ENCODE results near the gene DDC.
"Not testable (repeated sequence)": the region's sequence is repeated elsewhere in the genome, so short reads cannot be mapped to it uniquely, and the experiment has no call there.

DDC gene

DNA sequence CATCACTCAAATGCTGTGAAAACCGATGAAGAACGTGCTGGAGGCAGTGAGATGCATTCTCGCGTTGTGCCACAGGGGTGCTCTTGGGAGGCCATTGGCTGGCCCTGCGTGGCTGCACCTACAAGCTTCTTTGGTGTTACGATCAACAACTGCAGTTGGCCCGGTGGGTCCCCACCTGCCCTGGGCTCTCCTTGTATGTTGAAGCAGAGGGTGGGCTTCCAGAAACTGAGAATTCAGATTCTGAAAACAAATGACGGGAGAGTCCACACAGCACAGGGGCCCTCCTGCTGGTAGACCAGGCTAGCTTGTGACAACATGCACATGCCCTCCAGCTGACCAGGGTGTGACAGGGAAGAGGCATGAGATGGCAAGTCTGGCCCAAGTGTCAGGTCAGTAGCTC lies 23.7 kb upstream of the DDC start:
- no peak for DNase-seq (ENCODE audit: low read depth in 2 of 2)

DNA sequence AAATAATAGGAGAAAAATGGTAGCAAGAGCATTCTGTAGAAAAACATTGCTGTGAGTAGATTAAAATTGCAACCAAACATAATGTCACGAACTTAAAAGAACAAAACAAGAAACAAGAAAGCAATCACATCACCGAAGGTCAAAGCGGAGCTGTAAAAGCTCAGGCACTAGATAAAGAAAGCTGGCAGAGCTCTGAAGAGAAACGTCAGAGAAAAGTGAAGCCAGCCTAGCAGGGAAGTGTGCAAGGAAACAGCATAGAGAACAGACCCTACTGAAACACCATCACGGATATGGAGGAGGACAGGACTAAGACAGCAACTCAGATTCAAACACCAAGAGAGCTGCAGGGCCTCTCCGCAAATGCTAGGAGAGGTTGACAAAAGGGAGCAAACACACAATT lies 22.5 kb upstream of the DDC start:
- DNase-seq (ENCODE audit: low read depth in 2 of 2) = no peak

DNA sequence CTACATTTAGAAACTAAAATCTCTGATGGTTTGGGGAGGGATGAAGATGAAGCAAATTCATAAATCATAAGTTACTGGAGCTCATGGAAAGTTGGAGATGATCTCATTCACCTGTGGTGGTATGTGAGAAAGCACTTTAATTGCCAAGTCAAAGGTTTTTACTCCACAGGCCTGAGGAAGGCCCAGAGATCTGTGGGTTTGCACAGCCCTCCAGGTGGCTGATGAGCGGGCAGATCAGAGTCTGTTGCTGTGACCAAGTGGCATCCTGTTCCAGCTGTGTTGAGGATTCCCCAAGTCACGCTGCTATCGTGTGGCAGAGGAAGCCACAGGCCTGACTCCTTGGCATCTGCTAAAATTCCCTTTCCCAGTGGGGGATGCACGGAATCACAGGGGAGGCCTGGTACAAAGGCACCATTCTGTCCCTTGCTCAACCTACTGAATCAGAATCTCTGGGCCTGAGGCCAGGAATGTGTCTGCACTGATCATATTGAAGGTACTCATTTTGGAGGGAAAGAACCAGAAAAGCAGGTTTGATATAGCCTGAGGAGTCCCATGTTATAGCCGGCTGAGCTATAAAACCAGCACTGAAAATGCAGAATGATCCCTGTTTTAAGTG lies 19.7 kb upstream of the DDC start:
- DNase-seq (ENCODE audit: low read depth in 2 of 2) = no peak

DNA sequence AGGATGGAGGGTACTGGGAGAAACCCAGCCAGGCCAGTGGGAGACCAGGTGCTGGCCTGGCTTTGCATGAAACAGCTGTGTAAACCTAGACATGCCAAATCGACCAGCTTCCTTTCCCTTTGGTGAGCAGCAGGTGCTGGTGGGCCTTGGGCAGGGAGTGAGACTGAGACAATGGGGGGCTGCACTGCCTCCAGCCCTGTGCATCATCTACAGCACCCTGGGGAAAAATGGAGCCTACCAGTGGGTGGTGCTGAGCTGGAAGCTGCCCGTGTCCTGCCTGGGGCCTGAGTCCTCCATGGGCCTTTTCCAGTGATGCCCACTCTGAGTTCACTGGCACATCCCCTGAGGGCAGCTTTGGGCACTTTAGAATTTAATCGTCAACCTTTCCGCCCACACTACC lies 19.2 kb upstream of the DDC start:
- no peak for DNase-seq (ENCODE audit: low read depth in 2 of 2)

DNA sequence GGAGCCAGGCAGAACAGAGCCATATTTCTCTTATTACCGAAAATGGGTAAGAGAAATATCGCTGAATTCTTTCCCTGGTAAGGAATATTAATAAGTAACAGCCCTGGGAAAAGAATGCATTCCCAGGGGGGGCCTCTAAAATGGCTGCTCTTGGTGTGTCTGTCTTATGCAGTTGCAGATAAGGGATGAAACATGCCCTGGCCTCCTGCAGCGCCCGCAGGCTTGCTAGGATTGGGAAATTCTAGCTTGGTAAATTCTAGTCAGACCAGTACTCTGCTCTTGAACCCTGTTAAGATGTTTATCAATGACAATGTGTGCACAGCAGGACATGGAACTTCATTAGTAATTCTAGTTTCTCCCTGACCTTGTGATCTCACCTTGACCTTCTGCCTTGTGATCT lies 18.1 kb upstream of the DDC start:
- DNase-seq (ENCODE audit: low read depth in 2 of 2) = not testable (repeated sequence)

DNA sequence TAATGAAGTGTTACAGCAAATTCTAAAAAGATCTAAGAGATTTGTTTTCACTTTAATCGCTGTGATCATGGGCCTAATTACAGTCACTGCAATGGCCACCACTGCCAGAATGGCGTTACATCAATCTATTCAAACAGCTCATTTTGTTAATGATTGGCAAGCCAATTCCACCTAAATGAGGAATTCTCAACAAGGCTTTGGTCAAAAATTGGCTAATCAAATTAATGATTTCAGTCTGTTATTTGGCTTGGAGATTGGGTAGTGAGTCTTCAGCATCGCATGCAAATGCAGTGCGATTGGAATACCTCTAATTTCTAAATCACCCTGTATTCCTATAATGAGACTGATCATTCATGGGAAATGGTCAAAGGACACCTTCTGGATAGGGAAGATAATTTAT lies 17.1 kb upstream of the DDC start:
- DNase-seq (ENCODE audit: low read depth in 2 of 2) = not testable (repeated sequence)

DNA sequence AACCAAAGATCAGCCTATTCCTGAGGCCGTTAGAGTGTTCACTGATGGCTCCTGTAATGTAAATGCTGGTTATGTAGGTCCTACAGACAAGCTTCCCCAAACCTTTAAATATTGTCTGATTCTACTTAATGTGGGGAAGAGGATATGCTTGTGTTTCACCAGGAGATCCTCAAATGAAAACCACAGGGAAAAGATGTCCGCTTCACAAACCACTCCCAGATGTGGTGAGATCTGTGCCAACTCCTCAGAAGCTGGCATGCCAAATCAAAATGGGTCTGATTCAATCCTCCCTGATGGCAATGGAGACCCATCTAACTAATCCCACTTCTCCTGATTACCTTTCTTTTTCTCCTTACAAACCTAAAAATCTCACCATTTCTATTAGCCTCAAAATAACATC lies 15.5 kb upstream of the DDC start:
- not testable (repeated sequence) for DNase-seq (ENCODE audit: low read depth in 2 of 2)

DNA sequence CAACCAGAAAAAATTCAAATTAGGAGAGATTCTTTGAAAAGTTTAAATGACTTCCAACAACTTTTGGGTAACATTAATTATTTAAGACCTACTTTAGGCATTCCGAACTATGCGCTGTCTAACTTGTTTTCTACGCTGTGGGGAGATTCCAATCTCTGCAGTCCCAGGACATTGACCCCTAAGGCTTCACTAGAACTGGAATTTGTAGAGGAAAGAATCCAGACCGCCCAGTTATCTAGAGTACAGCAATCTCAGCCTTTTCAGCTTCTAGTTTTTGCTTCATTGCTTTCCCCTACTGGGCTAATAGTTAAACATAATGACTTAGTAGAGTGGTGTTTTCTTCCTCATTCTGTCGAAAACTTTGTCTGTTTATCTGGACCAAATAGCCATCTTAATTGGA lies 14.9 kb upstream of the DDC start:
- no peak for DNase-seq (ENCODE audit: low read depth in 2 of 2)

DNA sequence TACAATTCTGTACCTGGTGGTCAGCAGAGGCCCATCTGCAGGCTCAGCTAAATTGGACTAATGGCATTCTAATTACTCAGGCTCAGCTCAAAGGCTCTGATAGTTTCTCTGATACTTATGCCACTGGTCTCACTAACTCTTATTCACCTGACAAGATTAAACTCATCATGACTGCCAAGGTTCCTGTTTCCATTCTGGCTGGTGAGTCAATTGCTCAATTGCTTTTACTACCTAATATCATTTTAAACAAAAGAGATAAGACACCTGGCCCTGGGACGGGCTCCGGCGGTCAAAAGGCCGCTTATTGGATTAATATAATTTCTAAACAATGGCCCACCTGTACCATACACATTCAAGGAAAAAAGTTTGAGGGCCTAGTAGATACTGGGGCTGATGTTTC lies 12.9 kb upstream of the DDC start:
- DNase-seq (ENCODE audit: low read depth in 2 of 2) = not testable (repeated sequence)

DNA sequence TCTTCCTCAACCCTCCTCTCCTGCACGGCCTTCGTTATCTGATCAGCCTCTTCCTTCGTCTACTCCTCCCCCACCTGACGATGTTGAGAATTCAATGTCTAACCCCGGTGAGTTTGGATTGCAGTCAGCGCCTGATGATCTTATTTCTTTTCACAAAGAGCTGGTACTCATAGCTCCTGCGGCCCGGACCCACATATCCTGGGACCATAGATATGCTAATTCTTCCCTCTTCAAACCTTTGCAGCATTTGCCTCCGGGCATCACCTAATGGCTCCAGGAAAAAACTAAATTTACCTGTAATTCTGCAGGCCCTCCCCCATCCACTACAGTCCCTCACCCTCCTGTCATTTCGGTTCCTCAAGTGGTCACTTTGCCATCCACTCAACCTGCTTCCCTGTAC lies 12.4 kb upstream of the DDC start:
- no peak for DNase-seq (ENCODE audit: low read depth in 2 of 2)

DNA sequence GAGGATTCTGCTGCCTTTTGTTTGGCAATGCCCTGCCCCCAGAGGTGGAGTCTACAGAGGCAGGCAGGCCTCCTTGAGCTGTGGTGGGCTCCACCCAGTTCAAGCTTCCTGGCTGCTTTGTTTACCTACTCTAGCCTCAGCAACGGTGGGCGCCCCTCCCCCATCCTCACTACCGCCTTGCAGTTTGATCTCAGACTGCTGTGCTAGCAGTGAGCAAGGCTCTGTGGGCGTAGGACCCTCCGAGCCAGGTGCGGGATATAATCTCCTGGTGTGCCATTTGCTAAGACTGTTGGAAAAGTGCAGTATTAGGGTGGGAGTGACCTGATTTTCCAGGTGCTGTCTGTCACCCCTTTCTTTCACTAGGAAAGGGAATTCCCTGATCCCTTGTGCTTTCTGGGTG lies 11.2 kb upstream of the DDC start:
- DNase-seq (ENCODE audit: low read depth in 2 of 2) = not testable (repeated sequence)

DNA sequence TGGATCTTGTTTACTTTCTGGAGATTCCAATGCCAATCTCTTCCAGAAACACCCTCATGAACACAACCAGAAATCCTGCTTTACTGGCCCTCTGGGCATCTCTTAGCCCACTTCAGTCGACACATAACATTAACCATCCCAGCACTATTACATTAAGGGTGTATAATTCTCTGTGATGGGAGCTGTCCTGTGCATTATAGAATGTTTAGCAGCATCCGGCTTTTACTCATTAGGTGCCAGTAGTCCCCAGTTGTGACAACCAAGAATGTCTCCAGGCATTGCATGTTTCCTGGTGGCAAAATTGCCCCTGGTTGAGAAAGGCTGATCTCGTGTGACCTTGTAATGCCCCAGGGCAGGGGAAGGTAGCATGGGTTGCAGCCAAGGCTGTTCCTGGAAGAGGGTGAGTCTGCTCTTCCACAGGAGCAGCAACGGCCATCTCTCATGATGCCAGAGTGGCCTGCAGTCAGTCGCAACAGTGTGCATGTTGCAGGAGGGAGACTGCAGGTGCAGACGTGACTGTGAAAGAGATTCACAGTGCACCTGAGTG lies 2.6 kb upstream of the DDC start:
- no peak for DNase-seq (ENCODE audit: low read depth in 2 of 2)

DNA sequence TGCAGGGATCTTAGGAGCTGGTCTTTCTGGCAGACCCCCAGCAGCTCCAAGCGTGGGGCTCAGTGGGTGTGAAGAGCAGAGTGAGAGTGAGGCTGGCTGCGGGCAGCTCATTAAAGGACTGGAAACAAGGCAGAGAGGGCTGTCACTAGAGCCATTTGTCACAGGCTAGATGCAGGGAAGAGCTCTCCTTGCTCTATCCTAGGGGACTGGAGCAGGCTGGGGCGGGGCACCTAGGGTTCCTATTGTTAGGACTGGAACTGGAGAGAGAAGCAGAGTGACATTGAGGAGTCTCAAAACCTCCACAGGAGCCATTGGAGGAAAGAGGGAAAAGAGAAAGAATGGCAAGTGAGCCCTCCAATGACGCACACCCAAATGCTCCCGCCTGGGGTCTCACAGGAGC lies 772 bp upstream of the DDC start:
- no peak for DNase-seq (ENCODE audit: low read depth in 2 of 2)

DNA sequence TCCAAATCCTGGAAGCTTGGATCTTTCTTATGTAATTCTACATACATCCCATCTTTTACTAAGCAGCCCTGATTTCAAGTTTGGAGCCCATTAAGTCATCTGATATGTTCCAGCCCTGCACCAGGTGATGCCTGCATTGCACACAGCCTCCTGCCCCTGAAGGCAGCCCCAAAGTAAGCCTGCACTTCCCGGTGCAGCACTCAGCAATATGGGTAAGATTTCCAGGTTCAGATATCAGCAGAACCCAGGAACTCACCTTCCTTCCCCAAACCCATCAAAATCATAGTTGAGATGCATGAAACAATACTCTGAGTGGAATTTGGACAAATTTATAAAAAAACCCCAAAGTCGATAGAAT lies 333 bp upstream of the DDC start:
- no peak for DNase-seq (ENCODE audit: low read depth in 2 of 2)

DNA sequence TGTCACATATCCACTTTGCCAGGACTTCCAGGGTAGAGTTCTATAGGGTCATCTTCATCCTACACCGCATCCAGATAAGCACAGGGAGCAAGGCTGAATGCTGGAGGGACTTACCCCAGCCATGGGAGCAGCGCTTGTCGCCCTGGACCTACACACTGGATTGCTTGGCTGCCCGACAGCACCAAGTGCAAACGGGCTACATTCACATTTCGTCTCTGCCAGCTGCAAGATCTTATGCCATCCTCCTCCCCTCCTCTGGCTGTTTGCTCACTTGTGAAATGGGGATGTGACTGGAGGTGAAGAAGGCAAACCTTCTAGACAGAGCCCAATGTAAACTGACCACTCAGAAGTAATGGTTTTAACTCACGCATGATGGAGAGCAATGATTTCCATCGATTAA lies 1.0 kb downstream of the DDC start:
- no peak for DNase-seq (ENCODE audit: low read depth in 2 of 2)

DNA sequence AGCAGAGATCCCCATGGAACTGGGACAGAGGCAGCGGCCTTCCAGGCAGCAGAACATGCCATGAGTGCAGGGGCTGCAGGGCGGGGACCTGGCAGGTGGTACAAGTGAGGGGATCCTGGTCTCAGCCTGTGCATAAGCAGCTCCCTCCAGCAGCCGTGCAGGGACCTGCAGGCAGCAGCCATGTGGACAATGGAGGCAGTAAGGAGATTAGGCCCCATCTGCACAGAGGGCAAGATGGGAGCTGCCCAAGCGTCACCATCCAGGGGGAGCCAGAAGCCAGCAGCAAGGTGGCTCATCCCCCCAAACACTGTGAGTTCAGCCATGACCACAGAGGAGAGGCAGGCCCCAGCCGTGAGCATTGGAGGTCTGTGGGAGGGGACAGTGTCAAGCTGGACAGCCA lies 3.1 kb downstream of the DDC start:
- no peak for DNase-seq (ENCODE audit: low read depth in 2 of 2)

DNA sequence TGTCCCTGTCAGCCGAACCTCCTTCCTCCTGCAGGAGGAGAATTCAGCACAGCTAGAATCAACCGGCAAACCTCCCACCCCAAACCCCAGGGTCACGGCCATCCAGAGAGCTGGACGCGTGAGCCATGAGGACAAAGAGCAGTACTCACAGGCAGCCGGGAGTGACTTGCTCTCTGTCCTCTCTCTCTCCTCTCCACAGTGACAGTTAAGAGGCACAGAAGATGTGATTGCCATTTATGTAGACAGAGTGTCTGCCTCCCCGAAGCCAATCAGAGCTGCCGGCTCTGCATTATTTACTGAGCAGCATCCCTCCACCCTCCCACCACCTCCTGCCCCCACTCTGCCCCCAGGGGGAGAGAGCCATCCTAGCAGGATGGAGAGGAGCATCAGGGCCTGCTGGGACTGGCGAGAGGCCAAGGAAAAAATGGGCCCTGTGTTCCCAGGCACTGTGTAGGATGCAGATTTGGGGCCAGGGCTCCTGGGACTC lies 4.3 kb downstream of the DDC start:
- DNase-seq (ENCODE audit: low read depth in 2 of 2) = no peak

DNA sequence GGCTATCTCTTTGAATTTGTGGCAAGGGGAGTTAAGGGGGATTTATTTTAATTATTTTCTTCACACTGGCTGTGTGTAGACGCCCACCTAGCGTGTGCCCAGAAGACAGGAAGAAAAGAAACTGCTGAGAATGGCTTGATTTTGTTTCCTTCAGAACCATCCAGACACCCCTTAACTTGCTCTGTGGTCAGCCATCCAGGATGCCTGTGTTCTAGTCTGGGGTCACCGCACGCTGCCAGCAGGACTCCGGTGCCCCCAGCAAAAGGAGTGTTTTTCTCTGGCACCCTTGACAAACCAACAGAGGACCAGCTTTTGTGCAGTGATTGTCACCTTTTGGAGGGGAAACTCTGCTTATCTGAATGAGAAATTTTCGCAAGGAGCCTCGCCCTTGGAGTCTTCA lies 5.3 kb downstream of the DDC start:
- no peak for DNase-seq (ENCODE audit: low read depth in 2 of 2)

DNA sequence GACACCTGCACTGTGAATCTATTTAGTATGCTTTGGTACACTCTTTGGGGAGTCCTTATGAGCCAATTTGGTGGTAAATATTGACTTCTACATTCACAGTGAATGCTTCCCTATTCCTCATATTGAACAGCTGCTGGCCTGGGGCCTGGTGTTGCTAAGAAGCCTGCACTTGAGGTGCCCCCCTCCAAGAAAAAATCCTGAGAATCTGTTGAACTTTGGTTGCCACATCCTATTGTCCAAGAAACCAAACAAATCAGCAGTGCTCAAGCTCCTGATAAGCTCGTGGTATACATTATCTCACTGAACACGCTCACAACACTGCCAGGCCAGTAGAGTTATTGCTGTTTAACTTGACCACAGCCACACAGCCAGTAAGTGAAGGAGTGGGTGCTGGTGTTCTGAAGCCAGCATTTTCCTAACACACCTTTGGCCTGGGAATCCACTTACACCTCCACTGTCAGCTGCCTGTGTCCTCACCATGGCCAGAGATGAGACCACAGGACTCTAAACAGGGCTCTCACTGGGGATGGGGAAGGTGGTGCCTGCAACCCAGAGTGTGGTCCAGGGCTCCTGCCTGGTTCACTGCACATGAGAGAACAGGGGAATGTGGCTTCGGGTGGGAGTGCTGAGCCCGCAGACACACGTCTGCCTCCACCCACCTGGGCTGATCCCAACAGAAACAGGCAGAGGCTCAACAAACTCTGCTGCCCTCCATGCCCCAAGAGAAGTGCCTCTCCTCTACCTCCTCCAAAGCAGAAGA lies 6.7 kb downstream of the DDC start:
- DNase-seq (ENCODE audit: low read depth in 2 of 2) = no peak

DNA sequence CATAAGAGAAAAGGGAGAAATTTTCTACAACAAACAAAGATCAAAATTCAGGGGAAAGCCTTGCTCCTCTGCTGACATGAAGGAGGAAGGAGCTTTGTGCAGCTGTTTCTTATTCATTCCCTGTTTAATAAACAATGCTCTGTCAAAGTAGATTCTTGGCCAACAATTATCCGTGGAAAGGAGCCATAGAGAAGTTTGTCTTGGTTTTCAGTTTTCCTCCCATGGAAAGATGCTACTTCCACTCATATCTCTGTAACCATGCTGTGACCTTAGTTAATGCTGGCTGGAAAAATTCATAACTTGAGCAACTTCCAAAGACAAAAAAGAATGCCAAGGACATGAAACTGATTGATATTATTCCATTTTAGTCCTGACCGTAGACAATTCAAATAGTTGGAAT lies 8.1 kb downstream of the DDC start:
- DNase-seq (ENCODE audit: low read depth in 2 of 2) = no peak

DNA sequence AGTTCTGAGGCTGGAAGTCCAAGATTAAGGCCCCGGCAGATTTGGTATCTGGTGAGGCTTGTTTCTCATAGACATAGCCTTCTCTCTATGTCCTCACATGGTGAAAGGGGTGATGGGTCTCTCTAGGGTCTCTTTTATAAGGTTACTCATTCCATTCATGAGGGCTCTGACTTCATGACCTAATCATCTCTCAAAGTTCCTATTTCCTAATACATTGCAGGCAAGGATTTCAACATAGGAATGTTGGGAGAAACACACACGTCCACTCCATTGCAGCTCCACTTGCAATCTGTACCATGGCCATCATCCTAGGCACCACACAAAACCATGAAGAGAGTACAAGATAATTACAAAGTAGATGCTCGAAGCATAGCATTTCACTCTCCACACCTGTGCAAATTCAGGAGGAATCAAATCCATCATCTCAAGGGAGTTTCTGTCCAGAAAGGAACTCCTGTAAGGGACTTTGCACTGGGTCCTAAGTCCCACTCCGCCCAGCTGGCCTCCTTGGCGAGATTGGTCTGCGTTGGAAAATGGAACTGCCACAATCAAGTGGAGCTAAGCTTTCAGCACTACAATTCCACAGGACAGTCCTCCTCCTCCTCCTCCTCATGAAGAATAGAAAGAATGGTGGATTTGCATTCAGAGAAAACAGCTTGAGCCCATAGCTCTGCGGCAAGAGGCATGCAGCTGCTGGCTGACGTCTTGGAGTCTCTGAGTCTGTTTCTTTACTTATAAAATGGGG lies 8.8 kb downstream of the DDC start:
- DNase-seq (ENCODE audit: low read depth in 2 of 2) = no peak

DNA sequence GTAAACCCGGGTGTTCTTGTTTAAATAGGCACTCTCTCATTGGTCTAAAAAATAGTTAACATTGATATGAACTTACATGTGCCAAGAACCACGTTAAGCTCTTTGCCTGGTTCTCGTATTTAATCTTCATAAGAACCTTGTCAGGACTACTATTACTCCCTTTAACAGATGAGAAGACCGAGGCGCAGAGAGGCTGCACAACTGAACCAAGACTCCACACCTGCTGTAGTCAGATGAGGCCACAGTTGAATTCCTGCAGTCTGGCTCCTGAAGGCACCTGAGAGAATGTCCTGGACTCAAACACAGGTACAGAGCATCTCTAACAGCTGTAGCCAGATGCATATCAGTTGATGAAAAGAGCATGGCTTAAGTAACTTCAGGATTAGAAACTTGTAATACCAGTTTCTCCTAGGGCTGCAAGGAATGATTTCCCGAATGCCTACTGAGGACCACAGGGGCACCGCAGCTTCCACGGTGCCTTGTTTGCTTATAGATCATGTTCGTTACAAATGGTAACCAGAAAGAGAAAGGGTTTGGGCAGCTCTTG lies 9.5 kb downstream of the DDC start:
- no peak for DNase-seq (ENCODE audit: low read depth in 2 of 2)
